B cell (primary cell): ENCODE results near the gene FCRL5.
"Not testable (repeated sequence)": the region's sequence is repeated elsewhere in the genome, so short reads cannot be mapped to it uniquely, and the experiment has no call there.

ENCODE experiments used
- CTCF ChIP-seq: fragments of 200-600 bp; IDR thresholded peaks from one replicate; pipeline ENCODE4 v1.8.0; 2022; ENCODE audit warnings: antibody characterized with exemption, mild to moderate bottlenecking
- EZH2 ChIP-seq: IDR thresholded peaks from 2 replicates; pipeline ENCODE4 v1.6.1; 2012; ENCODE audit warnings: borderline replicate concordance, low read depth, mild to moderate bottlenecking, moderate library complexity, low read length; ENCODE audit not compliant: insufficient read depth, poor library complexity, severe bottlenecking

- not testable (repeated sequence) for TF ChIP-seq CTCF, EZH2
Observed at GRCh38 chr1:157548081-157548480, 4.2 kb downstream of the FCRL5 start.
